H1 (cell line): ENCODE measurements around the gene FXR2. TPM values are rescaled to one million over a fixed set of nuclear protein-coding genes. Genes with fewer than 3 reads are reported as not detected.

Experiments
- EGR1 ChIP-seq: IDR thresholded peaks from 2 replicates; pipeline ENCODE4 v1.6.1; 2011; ENCODE audit warnings: low read depth, low read length, borderline replicate concordance
- EP300 ChIP-seq, 2 experiments: IDR thresholded peaks; 1 replicate in 1 of 2; 2 replicates in 1 of 2; pipeline ENCODE4 v1.6.1; 2011 to 2012; ENCODE audit warnings: low read depth in 2 of 2, low read length in 2 of 2, mild to moderate bottlenecking in 2 of 2, borderline replicate concordance in 1 of 2, inconsistent platforms in 1 of 2, moderate library complexity in 1 of 2
- KDM4A ChIP-seq: IDR thresholded peaks from one replicate; pipeline ENCODE4 v1.7.1; 2012; ENCODE audit warnings: low read depth, mild to moderate bottlenecking, moderate library complexity, low read length, inconsistent platforms; ENCODE audit not compliant: severe bottlenecking
- POLR2AphosphoS5 ChIP-seq: IDR thresholded peaks from 2 replicates; pipeline ENCODE4 v1.6.1; 2011; ENCODE audit warnings: low read depth, low read length
- RAD21 ChIP-seq, 2 experiments: IDR thresholded peaks in 1 of 2; conservative IDR thresholded peaks in 1 of 2; 2 replicates each; pipeline ENCODE4 v1.6.1; 2011; ENCODE audit warnings: low read depth in 2 of 2, low read length in 2 of 2, improper control_type of control experiment in 1 of 2, inconsistent platforms in 1 of 2, mild to moderate bottlenecking in 1 of 2, moderate library complexity in 1 of 2
- SP1 ChIP-seq: IDR thresholded peaks from 2 replicates; pipeline ENCODE4 v1.6.1; 2011; ENCODE audit warnings: low read depth, low read length
- TBP ChIP-seq: IDR thresholded peaks from 2 replicates; pipeline ENCODE4 v1.6.1; 2011; ENCODE audit warnings: low read depth, low read length, improper control_type of control experiment
- polyA plus RNA-seq, 7 experiments: library from polyadenylated mRNA; depleted of rRNA in 3 of 7; stranded (reverse) in 5 of 7; unstranded in 2 of 7; fragments of >200 nt in 5 of 7; fragments of 200-250 nt in 2 of 7; gene quantifications; 1 replicate in 5 of 7; 2 replicates in 1 of 7; 4 replicates in 1 of 7; pipeline versions ENCODE4 v1.2.1 to v1.2.3, GENCODE V29; 2011 to 2013; ENCODE audit warnings: missing spikeins in 2 of 7, mixed read lengths in 2 of 7
- total RNA-seq: library from RNA; stranded (reverse); fragmentation: NEBNext Ultra II Directional; extraction: Animal tissue kit (Norgen Biotek cat#: 25700); gene quantifications from 2 replicates; pipeline ENCODE4 v1.2.1, GENCODE V29; 2021
- TF ChIP-seq, protein P1 (sequence below): fragments of 300-600 bp; sonication (generic); IDR thresholded peaks from 2 replicates; pipeline ENCODE4 v1.7.1; 2012; ENCODE audit warnings: low read length, moderate library complexity, mild to moderate bottlenecking, inconsistent platforms; ENCODE audit not compliant: insufficient replicate concordance
- TF ChIP-seq, protein P2 (sequence below): IDR thresholded peaks from 2 replicates; pipeline ENCODE4 v1.6.1; 2012; ENCODE audit warnings: inconsistent platforms
- TF ChIP-seq, protein P3 (sequence below): IDR thresholded peaks from 2 replicates; pipeline ENCODE4 v1.6.1; 2011; ENCODE audit warnings: low read depth, mild to moderate bottlenecking, low read length; ENCODE audit not compliant: insufficient read depth

The FXR2 gene
- total and polyA plus RNA-seq, 2 of the 8 experiments (the other 6 are each of a cell fraction or from before 2014, with no cell fraction given), result 26.2 to 44.0 TPM

DNA sequence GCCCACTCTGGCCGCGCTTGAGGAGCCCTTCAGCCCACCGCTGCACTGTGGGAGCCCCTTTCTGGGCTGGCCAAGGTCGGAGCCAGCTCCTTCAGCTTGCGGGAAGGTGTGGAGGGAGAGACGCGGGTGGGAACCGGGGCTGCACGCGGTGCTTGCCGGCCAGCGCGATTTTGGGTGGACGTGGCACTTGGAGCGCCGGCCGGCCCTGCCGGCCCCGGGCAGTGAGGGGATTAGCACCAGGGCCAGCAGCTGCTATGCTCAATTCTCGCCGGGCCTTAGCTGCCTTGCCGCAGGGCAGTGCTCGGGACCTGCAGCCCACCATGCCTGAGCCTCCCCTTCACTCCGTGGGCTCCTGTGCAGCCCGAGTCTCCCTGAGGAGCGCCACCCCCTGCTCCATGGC is 26.1 kb upstream of the FXR2 start (continued):
- TF ChIP-seq, protein P1, sequence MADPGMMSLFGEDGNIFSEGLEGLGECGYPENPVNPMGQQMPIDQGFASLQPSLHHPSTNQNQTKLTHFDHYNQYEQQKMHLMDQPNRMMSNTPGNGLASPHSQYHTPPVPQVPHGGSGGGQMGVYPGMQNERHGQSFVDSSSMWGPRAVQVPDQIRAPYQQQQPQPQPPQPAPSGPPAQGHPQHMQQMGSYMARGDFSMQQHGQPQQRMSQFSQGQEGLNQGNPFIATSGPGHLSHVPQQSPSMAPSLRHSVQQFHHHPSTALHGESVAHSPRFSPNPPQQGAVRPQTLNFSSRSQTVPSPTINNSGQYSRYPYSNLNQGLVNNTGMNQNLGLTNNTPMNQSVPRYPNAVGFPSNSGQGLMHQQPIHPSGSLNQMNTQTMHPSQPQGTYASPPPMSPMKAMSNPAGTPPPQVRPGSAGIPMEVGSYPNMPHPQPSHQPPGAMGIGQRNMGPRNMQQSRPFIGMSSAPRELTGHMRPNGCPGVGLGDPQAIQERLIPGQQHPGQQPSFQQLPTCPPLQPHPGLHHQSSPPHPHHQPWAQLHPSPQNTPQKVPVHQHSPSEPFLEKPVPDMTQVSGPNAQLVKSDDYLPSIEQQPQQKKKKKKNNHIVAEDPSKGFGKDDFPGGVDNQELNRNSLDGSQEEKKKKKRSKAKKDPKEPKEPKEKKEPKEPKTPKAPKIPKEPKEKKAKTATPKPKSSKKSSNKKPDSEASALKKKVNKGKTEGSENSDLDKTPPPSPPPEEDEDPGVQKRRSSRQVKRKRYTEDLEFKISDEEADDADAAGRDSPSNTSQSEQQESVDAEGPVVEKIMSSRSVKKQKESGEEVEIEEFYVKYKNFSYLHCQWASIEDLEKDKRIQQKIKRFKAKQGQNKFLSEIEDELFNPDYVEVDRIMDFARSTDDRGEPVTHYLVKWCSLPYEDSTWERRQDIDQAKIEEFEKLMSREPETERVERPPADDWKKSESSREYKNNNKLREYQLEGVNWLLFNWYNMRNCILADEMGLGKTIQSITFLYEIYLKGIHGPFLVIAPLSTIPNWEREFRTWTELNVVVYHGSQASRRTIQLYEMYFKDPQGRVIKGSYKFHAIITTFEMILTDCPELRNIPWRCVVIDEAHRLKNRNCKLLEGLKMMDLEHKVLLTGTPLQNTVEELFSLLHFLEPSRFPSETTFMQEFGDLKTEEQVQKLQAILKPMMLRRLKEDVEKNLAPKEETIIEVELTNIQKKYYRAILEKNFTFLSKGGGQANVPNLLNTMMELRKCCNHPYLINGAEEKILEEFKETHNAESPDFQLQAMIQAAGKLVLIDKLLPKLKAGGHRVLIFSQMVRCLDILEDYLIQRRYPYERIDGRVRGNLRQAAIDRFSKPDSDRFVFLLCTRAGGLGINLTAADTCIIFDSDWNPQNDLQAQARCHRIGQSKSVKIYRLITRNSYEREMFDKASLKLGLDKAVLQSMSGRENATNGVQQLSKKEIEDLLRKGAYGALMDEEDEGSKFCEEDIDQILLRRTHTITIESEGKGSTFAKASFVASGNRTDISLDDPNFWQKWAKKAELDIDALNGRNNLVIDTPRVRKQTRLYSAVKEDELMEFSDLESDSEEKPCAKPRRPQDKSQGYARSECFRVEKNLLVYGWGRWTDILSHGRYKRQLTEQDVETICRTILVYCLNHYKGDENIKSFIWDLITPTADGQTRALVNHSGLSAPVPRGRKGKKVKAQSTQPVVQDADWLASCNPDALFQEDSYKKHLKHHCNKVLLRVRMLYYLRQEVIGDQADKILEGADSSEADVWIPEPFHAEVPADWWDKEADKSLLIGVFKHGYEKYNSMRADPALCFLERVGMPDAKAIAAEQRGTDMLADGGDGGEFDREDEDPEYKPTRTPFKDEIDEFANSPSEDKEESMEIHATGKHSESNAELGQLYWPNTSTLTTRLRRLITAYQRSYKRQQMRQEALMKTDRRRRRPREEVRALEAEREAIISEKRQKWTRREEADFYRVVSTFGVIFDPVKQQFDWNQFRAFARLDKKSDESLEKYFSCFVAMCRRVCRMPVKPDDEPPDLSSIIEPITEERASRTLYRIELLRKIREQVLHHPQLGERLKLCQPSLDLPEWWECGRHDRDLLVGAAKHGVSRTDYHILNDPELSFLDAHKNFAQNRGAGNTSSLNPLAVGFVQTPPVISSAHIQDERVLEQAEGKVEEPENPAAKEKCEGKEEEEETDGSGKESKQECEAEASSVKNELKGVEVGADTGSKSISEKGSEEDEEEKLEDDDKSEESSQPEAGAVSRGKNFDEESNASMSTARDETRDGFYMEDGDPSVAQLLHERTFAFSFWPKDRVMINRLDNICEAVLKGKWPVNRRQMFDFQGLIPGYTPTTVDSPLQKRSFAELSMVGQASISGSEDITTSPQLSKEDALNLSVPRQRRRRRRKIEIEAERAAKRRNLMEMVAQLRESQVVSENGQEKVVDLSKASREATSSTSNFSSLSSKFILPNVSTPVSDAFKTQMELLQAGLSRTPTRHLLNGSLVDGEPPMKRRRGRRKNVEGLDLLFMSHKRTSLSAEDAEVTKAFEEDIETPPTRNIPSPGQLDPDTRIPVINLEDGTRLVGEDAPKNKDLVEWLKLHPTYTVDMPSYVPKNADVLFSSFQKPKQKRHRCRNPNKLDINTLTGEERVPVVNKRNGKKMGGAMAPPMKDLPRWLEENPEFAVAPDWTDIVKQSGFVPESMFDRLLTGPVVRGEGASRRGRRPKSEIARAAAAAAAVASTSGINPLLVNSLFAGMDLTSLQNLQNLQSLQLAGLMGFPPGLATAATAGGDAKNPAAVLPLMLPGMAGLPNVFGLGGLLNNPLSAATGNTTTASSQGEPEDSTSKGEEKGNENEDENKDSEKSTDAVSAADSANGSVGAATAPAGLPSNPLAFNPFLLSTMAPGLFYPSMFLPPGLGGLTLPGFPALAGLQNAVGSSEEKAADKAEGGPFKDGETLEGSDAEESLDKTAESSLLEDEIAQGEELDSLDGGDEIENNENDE, result no peak
- no peak for TF ChIP-seq RAD21 (IDR thresholded peaks at IDR 0.05 in 1 of 2, conservative IDR thresholded peaks at IDR 0.05 in 1 of 2; ENCODE audit: low read depth in 2 of 2, low read length in 2 of 2)
- TF ChIP-seq EP300 (IDR thresholded peaks at IDR 0.05; ENCODE audit: borderline replicate concordance in 1 of 2, low read depth in 2 of 2, low read length in 2 of 2), result no peak
- TF ChIP-seq POLR2AphosphoS5, result no peak
- TF ChIP-seq, protein P2, sequence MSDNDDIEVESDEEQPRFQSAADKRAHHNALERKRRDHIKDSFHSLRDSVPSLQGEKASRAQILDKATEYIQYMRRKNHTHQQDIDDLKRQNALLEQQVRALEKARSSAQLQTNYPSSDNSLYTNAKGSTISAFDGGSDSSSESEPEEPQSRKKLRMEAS, result no peak
- TF ChIP-seq KDM4A, result no peak
- no peak for TF ChIP-seq EGR1
- no peak for TF ChIP-seq TBP
- TF ChIP-seq, protein P3, sequence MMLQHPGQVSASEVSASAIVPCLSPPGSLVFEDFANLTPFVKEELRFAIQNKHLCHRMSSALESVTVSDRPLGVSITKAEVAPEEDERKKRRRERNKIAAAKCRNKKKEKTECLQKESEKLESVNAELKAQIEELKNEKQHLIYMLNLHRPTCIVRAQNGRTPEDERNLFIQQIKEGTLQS, result no peak
- TF ChIP-seq SP1, result no peak
